GM10847 (cell line): ENCODE measurements around the gene CDT1.

Experiments
- POLR2A ChIP-seq: IDR thresholded peaks from 2 replicates; pipeline ENCODE4 v1.6.1; 2011; ENCODE audit not compliant: insufficient read length; ENCODE audit errors: extremely low read depth

The CDT1 gene

GRCh38 chr16:88844419-88845036, 40.9 kb downstream of the CDT1 start:
- TF ChIP-seq POLR2A, result no peak

GRCh38 chr16:88846088-88846487, 42.5 kb downstream of the CDT1 start:
- TF ChIP-seq POLR2A, result no peak

GRCh38 chr16:88847654-88848053, 44.1 kb downstream of the CDT1 start:
- no peak for TF ChIP-seq POLR2A

- TF ChIP-seq POLR2A, result no peak
Measured at GRCh38 chr16:88848557-88848956, 45.0 kb downstream of the CDT1 start.

GRCh38 chr16:88850531-88851199, 47.1 kb downstream of the CDT1 start:
- TF ChIP-seq POLR2A, result no peak

- no peak for TF ChIP-seq POLR2A
Measured at GRCh38 chr16:88851616-88852015, 48.0 kb downstream of the CDT1 start.

- no peak for TF ChIP-seq POLR2A
Measured at GRCh38 chr16:88853325-88853941, 49.8 kb downstream of the CDT1 start.

GRCh38 chr16:88854306-88855111, 50.9 kb downstream of the CDT1 start:
- no peak for TF ChIP-seq POLR2A

GRCh38 chr16:88855176-88855575, 51.6 kb downstream of the CDT1 start:
- TF ChIP-seq POLR2A, result no peak

- no peak for TF ChIP-seq POLR2A
Measured at GRCh38 chr16:88855736-88856121, 52.1 kb downstream of the CDT1 start.

GRCh38 chr16:88856122-88856827, 52.7 kb downstream of the CDT1 start:
- TF ChIP-seq POLR2A, result no peak

GRCh38 chr16:88856828-88857727, 53.5 kb downstream of the CDT1 start, which contains the start of the genes GALNS and TRAPPC2L:
TSS of gene GALNS (minus strand) at chr16:88856947. CDS start at chr16:88856877, 70 bp downstream.
TSS of gene TRAPPC2L (plus strand) at chr16:88857127. CDS start at chr16:88857151, 24 bp downstream.
- peak; percentile 97 for TF ChIP-seq POLR2A

GRCh38 chr16:88857728-88858339, 54.2 kb downstream of the CDT1 start:
- no peak for TF ChIP-seq POLR2A
